ENCODE data around the gene UBE2G2.

The UBE2G2 gene

GRCh38 chr21:44814498-44815023, 12.9 kb upstream of the UBE2G2 start:
- DNase-seq: no peak

DNA sequence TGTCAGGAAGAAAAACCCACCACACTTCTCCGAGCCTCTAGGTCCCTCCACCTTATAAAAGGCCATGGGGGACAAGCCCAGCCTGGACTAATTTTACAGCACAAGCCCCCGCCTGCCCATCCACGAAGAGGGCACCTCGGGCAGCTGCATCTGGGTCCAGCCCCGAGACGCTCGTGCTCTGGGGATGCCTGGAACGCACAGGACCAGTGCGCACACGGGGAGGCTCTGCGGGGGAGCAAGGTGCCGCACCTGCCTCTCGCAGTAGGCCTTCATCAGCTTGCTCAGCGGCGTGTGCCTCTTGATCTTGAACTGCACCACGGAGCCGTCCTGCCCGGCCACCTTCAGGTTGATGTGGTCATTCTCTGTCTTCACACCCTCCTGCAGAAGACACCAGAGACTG, 12.1 kb upstream of the UBE2G2 start:
- DNase-seq: no peak

DNA sequence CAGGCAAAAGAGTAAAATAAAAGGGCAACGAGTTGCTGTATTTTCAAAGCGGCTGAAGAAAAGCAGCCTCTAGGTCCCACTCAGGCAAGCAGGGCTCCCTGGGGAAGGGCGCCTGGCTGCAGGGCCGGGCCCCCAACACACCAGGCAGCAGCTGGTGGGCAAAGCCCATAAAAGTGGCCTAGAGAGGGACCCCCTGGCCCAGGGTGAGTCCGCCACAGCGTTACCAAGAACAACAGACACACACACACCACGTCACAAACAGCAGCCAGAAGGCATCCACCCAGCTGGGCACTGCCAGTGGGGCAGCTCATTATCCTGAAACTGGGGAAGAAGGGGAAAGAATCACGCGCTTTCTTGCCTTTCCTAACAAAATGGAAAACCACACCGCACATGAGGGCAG, 11.5 kb upstream of the UBE2G2 start:
- no peak for DNase-seq

GRCh38 chr21:44812640-44813039, 11.0 kb upstream of the UBE2G2 start:
- DNase-seq: no peak

GRCh38 chr21:44810779-44811178, 9.2 kb upstream of the UBE2G2 start:
- no peak for DNase-seq

DNA sequence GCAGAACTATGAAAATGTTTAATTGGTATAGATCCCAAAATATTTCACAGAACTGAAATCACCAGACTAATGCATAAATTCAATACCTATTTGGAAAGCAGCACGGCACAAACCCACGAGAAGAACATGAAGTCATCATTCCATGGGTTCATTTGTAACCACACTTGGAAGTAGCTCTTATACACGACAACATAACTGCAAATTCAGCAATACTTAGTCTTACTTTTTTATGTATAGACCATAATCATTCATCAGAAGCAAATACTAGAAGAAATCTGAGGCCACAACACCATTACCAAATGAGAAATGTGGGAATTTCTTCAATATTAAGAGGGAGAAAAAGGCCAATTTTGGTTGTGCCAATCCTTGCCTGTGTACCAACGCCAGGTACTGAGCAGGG, 4.2 kb upstream of the UBE2G2 start:
- DNase-seq: no peak

DNA sequence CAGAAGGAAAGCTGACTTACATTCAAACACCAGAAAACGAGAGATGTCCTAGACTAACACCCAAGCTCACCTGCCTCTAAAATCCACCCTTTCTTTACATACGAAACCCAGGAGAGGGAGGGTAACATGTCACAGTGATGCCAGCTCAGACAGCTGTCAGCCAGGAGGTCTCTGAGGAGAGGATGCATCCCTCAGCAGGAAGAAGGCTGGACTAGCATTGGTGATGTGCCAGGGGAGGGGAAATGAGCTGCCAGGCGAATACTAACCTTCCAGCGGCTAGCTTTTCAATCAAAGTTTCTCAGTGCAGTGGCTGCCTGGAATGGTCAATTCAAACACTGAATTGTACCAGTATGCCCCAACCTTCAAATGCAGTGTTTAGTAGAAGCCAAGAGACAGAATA, 3.6 kb upstream of the UBE2G2 start:
- DNase-seq: no peak

GRCh38 chr21:44804762-44805161, 3.1 kb upstream of the UBE2G2 start:
- DNase-seq: no peak

DNA sequence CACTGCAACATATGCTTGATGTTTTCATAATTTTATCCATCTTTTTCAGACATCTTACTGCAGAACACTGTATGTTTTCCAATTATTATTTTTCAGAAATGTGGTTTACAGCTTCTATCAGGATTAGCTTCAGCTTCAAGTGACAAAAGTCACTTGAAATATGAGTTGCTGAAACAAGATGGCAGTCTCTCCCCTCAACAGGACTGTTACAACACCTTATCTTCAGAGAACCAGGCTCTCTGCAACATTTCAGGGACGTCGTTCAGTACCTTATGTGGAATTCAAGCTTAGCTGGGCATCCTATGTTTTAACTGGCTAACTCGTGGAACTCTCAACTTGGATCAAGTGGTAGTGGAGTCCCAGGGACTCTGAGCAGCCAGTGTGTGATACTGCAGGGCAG, 2.0 kb upstream of the UBE2G2 start:
- no peak for DNase-seq

- DNase-seq: no peak
These were observed 955 bp upstream of the UBE2G2 start for GRCh38 chr21:44802396-44803153.

GRCh38 chr21:44800971-44801467, 601 bp downstream of the UBE2G2 start:
- no peak for DNase-seq

GRCh38 chr21:44800103-44800502, 1.5 kb downstream of the UBE2G2 start:
- no peak for DNase-seq

DNA sequence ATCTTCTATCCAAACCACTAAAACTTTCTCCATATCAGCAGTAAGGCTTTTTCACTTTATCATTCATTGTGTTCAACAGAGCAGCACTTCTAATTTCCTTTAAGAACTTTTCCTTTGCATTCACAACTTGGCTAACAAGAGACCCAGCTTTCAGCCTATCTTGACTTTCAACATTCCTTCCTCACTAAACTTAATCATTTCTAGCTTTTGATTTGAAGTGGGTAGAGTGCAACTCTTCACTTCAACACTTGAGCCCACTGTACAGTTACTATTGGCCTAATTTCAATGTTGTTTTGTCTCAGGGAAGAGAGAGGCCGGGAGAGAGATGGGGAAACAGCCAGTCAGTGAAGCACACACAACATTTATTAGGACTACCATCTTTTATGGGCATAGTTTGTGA, 2.0 kb downstream of the UBE2G2 start:
- no peak for DNase-seq

DNA sequence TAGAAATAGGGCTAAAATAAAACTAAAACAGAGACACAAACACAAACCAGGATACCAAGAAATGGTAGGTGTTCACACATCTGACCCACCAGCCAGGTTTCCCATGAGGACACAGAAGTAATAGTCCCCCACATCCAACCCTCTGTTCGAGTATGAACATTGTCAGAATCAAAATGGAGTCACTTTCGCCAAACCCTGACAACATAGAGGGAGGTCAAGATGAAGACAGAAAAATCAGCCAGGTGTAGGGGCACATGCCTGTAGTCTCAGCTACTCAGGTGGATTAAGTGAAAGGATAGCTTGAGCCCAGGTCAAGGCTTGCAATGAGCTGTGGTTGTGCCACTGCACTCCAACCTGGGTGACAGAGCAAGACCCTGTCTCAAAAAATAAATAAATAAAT, 3.8 kb downstream of the UBE2G2 start:
- no peak for DNase-seq

DNA sequence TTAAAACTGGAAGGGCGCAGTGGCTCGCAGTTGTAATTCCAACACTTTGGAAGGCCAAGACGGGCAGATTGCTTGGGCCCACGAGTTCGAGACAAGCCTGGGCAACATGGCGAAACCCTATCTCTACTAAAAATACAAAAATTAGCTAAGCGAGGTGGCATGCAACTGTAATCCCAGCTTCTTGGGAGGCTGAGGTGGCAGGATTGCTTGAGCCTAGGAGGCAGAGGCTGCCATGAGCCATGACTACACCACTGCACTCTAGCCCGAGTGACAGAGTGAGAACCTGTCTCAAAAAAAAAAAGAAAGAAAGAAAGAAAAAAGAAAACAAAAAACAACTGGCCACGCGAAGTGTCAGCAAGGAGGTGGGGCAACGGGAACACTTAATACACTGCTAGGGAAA, 6.3 kb downstream of the UBE2G2 start:
- DNase-seq: no peak

GRCh38 chr21:44793592-44794374, 7.8 kb downstream of the UBE2G2 start:
- no peak for DNase-seq

- peak; percentile 28 for DNase-seq
These were observed 8.7 kb downstream of the UBE2G2 start for GRCh38 chr21:44792702-44793591.

DNA sequence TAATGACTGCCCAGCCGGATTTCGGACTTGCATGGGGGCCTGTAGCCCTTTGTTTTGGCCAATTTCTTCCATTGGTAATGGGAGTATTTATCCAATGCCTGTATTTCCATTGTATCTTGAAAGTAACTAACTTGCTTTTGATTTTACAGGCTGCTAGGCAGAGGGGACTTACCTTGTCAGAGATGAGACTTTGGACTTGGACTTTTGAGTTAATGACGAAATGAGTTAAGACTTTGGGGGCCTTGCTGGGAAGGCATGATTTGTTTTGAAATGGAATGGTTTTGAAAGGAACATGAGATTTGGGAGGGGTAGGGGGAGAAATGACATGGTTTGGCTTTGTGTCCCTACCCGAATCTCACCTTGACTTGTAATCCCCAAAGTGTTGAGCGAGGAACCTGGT, 9.6 kb downstream of the UBE2G2 start:
- no peak for DNase-seq

- no peak for DNase-seq
These were observed 10.4 kb downstream of the UBE2G2 start for GRCh38 chr21:44791246-44791645.

DNA sequence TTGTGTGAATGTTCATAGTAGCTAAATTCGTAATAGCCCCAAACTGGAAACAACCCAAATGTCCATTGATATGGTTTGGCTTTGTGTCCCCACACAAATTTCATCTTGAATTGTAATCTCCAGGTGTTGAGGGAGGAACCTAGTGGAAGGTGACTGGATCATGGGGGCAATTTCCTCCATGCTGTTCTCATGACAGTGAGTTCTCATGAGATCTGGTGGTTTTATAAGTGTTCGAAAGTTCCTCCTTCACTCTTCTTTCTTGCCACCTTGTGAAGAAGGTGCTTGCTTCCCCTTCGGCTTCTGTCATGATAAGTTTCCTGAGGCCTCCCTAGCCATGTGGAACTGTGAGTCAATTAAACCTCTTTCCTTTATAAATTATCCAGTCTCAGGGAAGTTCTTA, 11.3 kb downstream of the UBE2G2 start:
- DNase-seq: no peak

- no peak for DNase-seq
These were observed 11.7 kb downstream of the UBE2G2 start for GRCh38 chr21:44789880-44790279.

- no peak for DNase-seq
These were observed 15.8 kb downstream of the UBE2G2 start for GRCh38 chr21:44785620-44786335.
